Measurements from ENCODE around the gene STRADA. TPM values are rescaled to one million over a fixed set of nuclear protein-coding genes. Genes with fewer than 3 reads are reported as not detected.

STRADA gene
- total and polyA plus RNA-seq, 2 experiments from 2014 or later = 19.9 to 24.4 TPM

GRCh38 chr17:63774141-63774968, 32.8 kb upstream of the STRADA start, which contains the start of gene DDX42:
DDX42 (plus strand) TSS chr17:63774170; CDS start chr17:63787050, 12,880 bp downstream.
- Histone ChIP-seq H3K9me3 (ENCODE audit: low read depth) (no peaks in the 10 kb centered on the region), H3K9me2 (replicated peaks; ENCODE audit: insufficient read depth) (no peaks in the 10 kb centered on the region), H3K4me1 (ENCODE audit: insufficient read depth) (peaks cover 6% of the 10 kb centered on the region), H3K4me3 (peak within 1 kb of the TSS; percentile 61), H2AFZ (peak within 1 kb of the TSS; percentile 44), H3K36me3 (replicated peaks; ENCODE audit: insufficient read depth, low read depth) (no peaks in the 10 kb centered on the region), H3K79me2 (peaks cover 86% of the 10 kb centered on the region), H3K27ac (peak within 1 kb of the TSS; percentile 96), H4K20me1 (ENCODE audit: insufficient read depth, poor library complexity, severe bottlenecking) (peaks cover 47% of the 10 kb centered on the region), H3K4me2 (peak within 1 kb of the TSS; percentile 77), H3K27me3 (no peaks in the 10 kb centered on the region)
- peak; percentile 80 for DNase-seq (ENCODE audit: low spot score)
- under 1% methylated on average over 18 of the region's 67 CpGs for WGBS (ENCODE audit: low lambda C conversion rate, missing lambda C conversion rate)
- TF ChIP-seq EZH2 (IDR thresholded peaks at IDR 0.05; ENCODE audit: borderline replicate concordance) (no peak), CTCF (IDR thresholded peaks at IDR 0.05; ENCODE audit: poor library complexity) (peak; percentile 19)

- Histone ChIP-seq H3K36me3 (replicated peaks; ENCODE audit: insufficient read depth, low read depth) (no peaks in the 10 kb centered on the region), H3K79me2 (peaks cover 86% of the 10 kb centered on the region), H3K9me3 (ENCODE audit: low read depth) (no peaks in the 10 kb centered on the region), H2AFZ (peak within 1 kb of the TSS; percentile 44), H4K20me1 (ENCODE audit: insufficient read depth, poor library complexity, severe bottlenecking) (peaks cover 38% of the 10 kb centered on the region), H3K4me1 (ENCODE audit: insufficient read depth) (peaks cover 6% of the 10 kb centered on the region), H3K4me3 (peak within 1 kb of the TSS; percentile 61), H3K9me2 (replicated peaks; ENCODE audit: insufficient read depth) (no peaks in the 10 kb centered on the region), H3K4me2 (peak within 1 kb of the TSS; percentile 77), H3K27ac (peak within 1 kb of the TSS; percentile 96), H3K27me3 (no peaks in the 10 kb centered on the region)
- under 1% methylated on average over 74 of the region's 74 CpGs for WGBS (ENCODE audit: low lambda C conversion rate, missing lambda C conversion rate)
- no peak for TF ChIP-seq CTCF (IDR thresholded peaks at IDR 0.05; ENCODE audit: poor library complexity)
- no peak for TF ChIP-seq EZH2phosphoT487 (IDR thresholded peaks at IDR 0.05; ENCODE audit: low read depth, severe bottlenecking, unreplicated experiment)
- no peak for TF ChIP-seq EZH2 (IDR thresholded peaks at IDR 0.05; ENCODE audit: borderline replicate concordance)
- peak; percentile 99 for DNase-seq (ENCODE audit: low spot score)
These were observed 31.9 kb upstream of the STRADA start, which contains the start of gene CCDC47 for GRCh38 chr17:63773272-63774140. CCDC47 (minus strand) TSS chr17:63773597; CDS start chr17:63766175, 7,422 bp downstream.

GRCh38 chr17:63772801-63773271, 31.2 kb upstream of the STRADA start:
- Histone ChIP-seq H3K79me2 (peaks cover 86% of the 10 kb centered on the region), H4K20me1 (ENCODE audit: insufficient read depth, poor library complexity, severe bottlenecking) (peaks cover 32% of the 10 kb centered on the region), H3K9me3 (ENCODE audit: low read depth) (no peaks in the 10 kb centered on the region), H3K9me2 (replicated peaks; ENCODE audit: insufficient read depth) (no peaks in the 10 kb centered on the region), H3K4me2 (peak overlapping the region; percentile 77), H2AFZ (peak overlapping the region; percentile 44), H3K27ac (peak overlapping the region; percentile 92), H3K4me3 (peak overlapping the region; percentile 61), H3K4me1 (ENCODE audit: insufficient read depth) (peaks cover 6% of the 10 kb centered on the region), H3K27me3 (no peaks in the 10 kb centered on the region), H3K36me3 (replicated peaks; ENCODE audit: insufficient read depth, low read depth) (no peaks in the 10 kb centered on the region)
- TF ChIP-seq EZH2 (IDR thresholded peaks at IDR 0.05; ENCODE audit: borderline replicate concordance) (no peak), CTCF (IDR thresholded peaks at IDR 0.05; ENCODE audit: poor library complexity) (no peak), EZH2phosphoT487 (IDR thresholded peaks at IDR 0.05; ENCODE audit: low read depth, severe bottlenecking, unreplicated experiment) (no peak)
- 9% methylated on average over 7 of the region's 7 CpGs for WGBS (ENCODE audit: low lambda C conversion rate, missing lambda C conversion rate)
- no peak for DNase-seq (ENCODE audit: low spot score)
